HL-60 (cell line): ENCODE measurements around the gene GNG3.
"Not testable (repeated sequence)": the region's sequence is repeated elsewhere in the genome, so short reads cannot be mapped to it uniquely, and the experiment has no call there.

ENCODE experiments used
- DNase-seq, 2 experiments: peaks; one replicate each; pipeline ENCODE4 v3.0.0-alpha.2; 2010 to 2020; ENCODE audit warnings: low read depth in 1 of 2, low spot score in 1 of 2
- H3K27ac ChIP-seq: fragments of 250-450 bp; sonication (Bioruptor Pico); replicated peaks from 2 replicates; pipeline ENCODE4 v1.5.1; 2020; ENCODE audit warnings: mild to moderate bottlenecking, moderate library complexity
- H3K27me3 ChIP-seq: fragments of 250-450 bp; sonication (Bioruptor Pico); 2 replicates; pipeline ENCODE4 v1.5.1; 2021; ENCODE audit warnings: mild to moderate bottlenecking, moderate library complexity; ENCODE audit not compliant: insufficient read depth, poor library complexity, severe bottlenecking
- H3K4me3 ChIP-seq: replicated peaks from 2 replicates; pipeline ENCODE4 v1.5.1; 2011; ENCODE audit warnings: mild to moderate bottlenecking, control low read depth, low read length; ENCODE audit not compliant: insufficient read depth
- CTCF ChIP-seq: IDR thresholded peaks from one replicate; pipeline ENCODE4 v1.5.1; 2011; ENCODE audit warnings: low read length, control low read depth, inconsistent platforms; ENCODE audit not compliant: insufficient read depth
- GABPA ChIP-seq: IDR thresholded peaks from 2 replicates; pipeline ENCODE4 v1.6.1; 2012; ENCODE audit warnings: low read depth
- POLR2AphosphoS5 ChIP-seq: IDR thresholded peaks from 2 replicates; pipeline ENCODE4 v1.6.1; 2012; ENCODE audit warnings: low read depth
- REST ChIP-seq: IDR thresholded peaks from 2 replicates; pipeline ENCODE4 v1.6.1; 2012; ENCODE audit warnings: low read depth; ENCODE audit not compliant: insufficient replicate concordance
- SPI1 ChIP-seq: IDR thresholded peaks from 2 replicates; pipeline ENCODE4 v1.6.1; 2012; ENCODE audit warnings: low read depth, mild to moderate bottlenecking, borderline replicate concordance

Gene GNG3

GRCh38 chr11:62694455-62695167 is 12.9 kb upstream of the GNG3 start:
- Histone ChIP-seq H3K27ac (no peak overlapping the region), H3K4me3 (no peak overlapping the region), H3K27me3 (no peaks in the 10 kb centered on the region)
- TF ChIP-seq CTCF (peak; percentile 78), SPI1 (no peak)
- DNase-seq: peak in 1 of 2 experiments; percentile 77

GRCh38 chr11:62702246-62702645 is 5.2 kb upstream of the GNG3 start:
- Histone ChIP-seq H3K4me3 (no peak overlapping the region), H3K27me3 (no peaks in the 10 kb centered on the region), H3K27ac (no peak overlapping the region)
- DNase-seq: no peak
- TF ChIP-seq POLR2AphosphoS5 (no peak), SPI1 (no peak)

- not testable (repeated sequence) for H3K27ac ChIP-seq, H3K27me3 ChIP-seq, H3K4me3 ChIP-seq
- peak in 1 of 2 experiments; percentile 49 for DNase-seq
Measured at GRCh38 chr11:62703921-62704320, 3.6 kb upstream of the GNG3 start.

GRCh38 chr11:62705413-62705812 is 2.1 kb upstream of the GNG3 start:
- peak overlapping the region; percentile 77 for H3K4me3 ChIP-seq
- no peak for DNase-seq
- no peak for TF ChIP-seq GABPA
- TF ChIP-seq POLR2AphosphoS5: no peak
- no peak for TF ChIP-seq CTCF

GRCh38 chr11:62705880-62706849 is 1.3 kb upstream of the GNG3 start:
- Histone ChIP-seq H3K27me3 (no peaks in the 10 kb centered on the region), H3K4me3 (peak overlapping the region; percentile 77), H3K27ac (peak overlapping the region; percentile 80)
- peak; percentile 87 to 89 for DNase-seq
- TF ChIP-seq GABPA (peak; percentile 75), SPI1 (no peak), CTCF (no peak), POLR2AphosphoS5 (peak; percentile 74; the same call in 1 of the 2 replicates), REST (no peak)

More at GRCh38 chr11:62705413-62705812, 2.1 kb upstream of the GNG3 start:
- no peaks in the 10 kb centered on the region for H3K27me3 ChIP-seq
- peak overlapping the region; percentile 80 for H3K27ac ChIP-seq
